Prostate gland (tissue), 2 donors: ENCODE results near the gene NGLY1.

ENCODE experiments used
- CTCF ChIP-seq, 4 experiments: fragments of 200-600 bp in 2 of 4; fragments of 450-650 bp in 2 of 4; sonication (generic) in 2 of 4; IDR thresholded peaks; 1 replicate in 3 of 4; 2 replicates in 1 of 4; pipeline ENCODE4 v1.5.1; 2016 to 2019; ENCODE audit warnings: antibody characterized with exemption in 4 of 4, mild to moderate bottlenecking in 2 of 4, moderate library complexity in 2 of 4
- POLR2A ChIP-seq: fragments of 450-650 bp; IDR thresholded peaks from one replicate; pipeline ENCODE4 v1.6.1; 2016; ENCODE audit warnings: antibody characterized with exemption, mild to moderate bottlenecking

GRCh38 chr3:25748189-25748588 is 35.1 kb downstream of the NGLY1 start:
- no peak for TF ChIP-seq POLR2A
- TF ChIP-seq CTCF (IDR thresholded peaks at IDR 0.05) = no peak
